Measurements from ENCODE around the gene NDE1.

DNA sequence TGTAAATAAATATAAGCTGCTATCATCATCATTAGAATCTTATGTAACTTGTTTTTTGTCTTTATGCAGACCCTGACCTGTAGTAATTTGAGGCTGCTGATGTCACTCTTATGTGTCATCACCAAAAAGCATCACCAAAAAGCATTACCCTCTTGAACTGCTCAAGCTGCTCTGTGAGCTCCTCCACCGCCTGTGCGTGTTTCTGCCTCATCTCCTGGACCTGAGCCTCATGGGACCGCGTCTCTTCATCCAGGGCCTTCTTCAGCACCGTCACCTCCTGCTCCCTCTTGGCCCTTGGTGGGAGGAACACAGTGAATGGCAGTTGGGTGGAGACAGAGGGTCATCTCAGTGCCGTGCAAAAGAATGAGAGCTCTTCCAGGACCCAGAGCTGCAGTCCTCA is 82.4 kb downstream of the NDE1 start:
- TF ChIP-seq, protein P1, sequence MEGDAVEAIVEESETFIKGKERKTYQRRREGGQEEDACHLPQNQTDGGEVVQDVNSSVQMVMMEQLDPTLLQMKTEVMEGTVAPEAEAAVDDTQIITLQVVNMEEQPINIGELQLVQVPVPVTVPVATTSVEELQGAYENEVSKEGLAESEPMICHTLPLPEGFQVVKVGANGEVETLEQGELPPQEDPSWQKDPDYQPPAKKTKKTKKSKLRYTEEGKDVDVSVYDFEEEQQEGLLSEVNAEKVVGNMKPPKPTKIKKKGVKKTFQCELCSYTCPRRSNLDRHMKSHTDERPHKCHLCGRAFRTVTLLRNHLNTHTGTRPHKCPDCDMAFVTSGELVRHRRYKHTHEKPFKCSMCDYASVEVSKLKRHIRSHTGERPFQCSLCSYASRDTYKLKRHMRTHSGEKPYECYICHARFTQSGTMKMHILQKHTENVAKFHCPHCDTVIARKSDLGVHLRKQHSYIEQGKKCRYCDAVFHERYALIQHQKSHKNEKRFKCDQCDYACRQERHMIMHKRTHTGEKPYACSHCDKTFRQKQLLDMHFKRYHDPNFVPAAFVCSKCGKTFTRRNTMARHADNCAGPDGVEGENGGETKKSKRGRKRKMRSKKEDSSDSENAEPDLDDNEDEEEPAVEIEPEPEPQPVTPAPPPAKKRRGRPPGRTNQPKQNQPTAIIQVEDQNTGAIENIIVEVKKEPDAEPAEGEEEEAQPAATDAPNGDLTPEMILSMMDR (conservative IDR thresholded peaks at IDR 0.05; ENCODE audit: low read depth, low read length): no peak
- TF ChIP-seq, protein P2, sequence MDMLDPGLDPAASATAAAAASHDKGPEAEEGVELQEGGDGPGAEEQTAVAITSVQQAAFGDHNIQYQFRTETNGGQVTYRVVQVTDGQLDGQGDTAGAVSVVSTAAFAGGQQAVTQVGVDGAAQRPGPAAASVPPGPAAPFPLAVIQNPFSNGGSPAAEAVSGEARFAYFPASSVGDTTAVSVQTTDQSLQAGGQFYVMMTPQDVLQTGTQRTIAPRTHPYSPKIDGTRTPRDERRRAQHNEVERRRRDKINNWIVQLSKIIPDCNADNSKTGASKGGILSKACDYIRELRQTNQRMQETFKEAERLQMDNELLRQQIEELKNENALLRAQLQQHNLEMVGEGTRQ (IDR thresholded peaks at IDR 0.05; ENCODE audit: low read depth, low read length): no peak
- TF ChIP-seq POLR2A (IDR thresholded peaks at IDR 0.05; ENCODE audit: low read depth, low read length): no peak
- TF ChIP-seq SMC3 (IDR thresholded peaks at IDR 0.05; ENCODE audit: low read depth, low read length): no peak
- no peak for TF ChIP-seq RFX5 (IDR thresholded peaks at IDR 0.05; ENCODE audit: low read depth, low read length)
- TF ChIP-seq, protein P3, sequence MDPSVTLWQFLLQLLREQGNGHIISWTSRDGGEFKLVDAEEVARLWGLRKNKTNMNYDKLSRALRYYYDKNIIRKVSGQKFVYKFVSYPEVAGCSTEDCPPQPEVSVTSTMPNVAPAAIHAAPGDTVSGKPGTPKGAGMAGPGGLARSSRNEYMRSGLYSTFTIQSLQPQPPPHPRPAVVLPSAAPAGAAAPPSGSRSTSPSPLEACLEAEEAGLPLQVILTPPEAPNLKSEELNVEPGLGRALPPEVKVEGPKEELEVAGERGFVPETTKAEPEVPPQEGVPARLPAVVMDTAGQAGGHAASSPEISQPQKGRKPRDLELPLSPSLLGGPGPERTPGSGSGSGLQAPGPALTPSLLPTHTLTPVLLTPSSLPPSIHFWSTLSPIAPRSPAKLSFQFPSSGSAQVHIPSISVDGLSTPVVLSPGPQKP (IDR thresholded peaks at IDR 0.05; ENCODE audit: borderline replicate concordance, low read depth, low read length): no peak
- no peak for TF ChIP-seq MAFK (IDR thresholded peaks at IDR 0.05; ENCODE audit: low read depth, low read length)
- TF ChIP-seq RCOR1 (IDR thresholded peaks at IDR 0.05; ENCODE audit: insufficient replicate concordance, low read length): no peak
- TF ChIP-seq RAD21 (IDR thresholded peaks at IDR 0.05; ENCODE audit: low read length): no peak
- TF ChIP-seq CEBPB (IDR thresholded peaks at IDR 0.05; ENCODE audit: low read depth, low read length): no peak

All from IMR-90 (cell line).